CD8-positive, alpha-beta memory T cell (primary cell): ENCODE results near the gene PEF1. TPM values are rescaled to one million over a fixed set of nuclear protein-coding genes. Genes with fewer than 3 reads are reported as not detected.

Source experiments
- CTCF ChIA-PET: fragments of 350-600 bp; sonication (Branson Sonifier 250); formaldehyde crosslinking; loops from one replicate; lab custom pipeline; 2021; ENCODE audit warnings: antibody characterized with exemption; lab: Charles Lee
- POLR2A ChIA-PET: fragments of 350-600 bp; sonication (Branson Sonifier 250); formaldehyde crosslinking; loops from one replicate; lab custom pipeline; 2021; ENCODE audit warnings: antibody characterized with exemption; lab: Charles Lee
- DNase-seq, 5 donors: peaks; one replicate each; pipeline versions ENCODE4 v3.0.0 to v3.0.0-alpha.2; 2020 to 2022; ENCODE audit warnings: mixed read lengths in 1 of 5
- H3K27ac ChIP-seq: one replicate; pipeline ENCODE4 v1.7.0; 2013; ENCODE audit warnings: low read depth, mild to moderate bottlenecking, low read length, moderate library complexity
- H3K27me3 ChIP-seq: 2 replicates; pipeline ENCODE4 v1.7.0; 2013; ENCODE audit warnings: low read length, mild to moderate bottlenecking; ENCODE audit not compliant: insufficient read depth, poor library complexity, severe bottlenecking
- H3K36me3 ChIP-seq: 2 replicates; pipeline ENCODE4 v1.7.0; 2013; ENCODE audit warnings: mild to moderate bottlenecking, low read length, moderate library complexity; ENCODE audit not compliant: insufficient read depth
- H3K4me1 ChIP-seq: 2 replicates; pipeline ENCODE4 v1.7.0; 2013; ENCODE audit warnings: mild to moderate bottlenecking, low read length, moderate library complexity; ENCODE audit not compliant: insufficient read depth
- H3K4me3 ChIP-seq: 2 replicates; pipeline ENCODE4 v1.7.0; 2013; ENCODE audit warnings: mild to moderate bottlenecking, low read length
- H3K9me3 ChIP-seq: 2 replicates; pipeline ENCODE4 v1.7.0; 2013; ENCODE audit warnings: mild to moderate bottlenecking, low read length
- H3K27ac Mint-ChIP-seq, 8 donors: one replicate each; pipeline ENCODE4 v1.8.0; 2020 to 2021; ENCODE audit warnings: mixed read lengths in 8 of 8, mild to moderate bottlenecking in 6 of 8, inconsistent platforms in 3 of 8, moderate library complexity in 3 of 8
- H3K27me3 Mint-ChIP-seq, 2 donors: one replicate each; pipeline ENCODE4 v1.8.0; 2020 to 2021; ENCODE audit warnings: mixed read lengths in 2 of 2, mild to moderate bottlenecking in 1 of 2, moderate library complexity in 1 of 2
- H3K36me3 Mint-ChIP-seq, 3 donors: one replicate each; pipeline ENCODE4 v1.8.0; 2020 to 2021; ENCODE audit warnings: mixed read lengths in 3 of 3, inconsistent platforms in 1 of 3, mild to moderate bottlenecking in 1 of 3
- H3K4me1 Mint-ChIP-seq, 3 donors: one replicate each; pipeline ENCODE4 v1.8.0; 2020 to 2021; ENCODE audit warnings: mixed read lengths in 3 of 3, inconsistent platforms in 1 of 3, mild to moderate bottlenecking in 1 of 3
- H3K4me3 Mint-ChIP-seq, 7 donors: one replicate each; pipeline ENCODE4 v1.8.0; 2020 to 2021; ENCODE audit warnings: mixed read lengths in 7 of 7, mild to moderate bottlenecking in 6 of 7, moderate library complexity in 4 of 7, inconsistent platforms in 2 of 7
- H3K9me3 Mint-ChIP-seq, 5 donors: one replicate each; pipeline ENCODE4 v1.8.0; 2020 to 2022; ENCODE audit warnings: mixed read lengths in 5 of 5, mild to moderate bottlenecking in 3 of 5, moderate library complexity in 2 of 5, inconsistent platforms in 1 of 5
- polyA plus RNA-seq: library from polyadenylated mRNA; unstranded; fragments of 300-500 nt; fragmentation: Illumina TruSeq; gene quantifications from one replicate; pipeline ENCODE4 v1.2.3, GENCODE V29; 2021
- total RNA-seq, 2 experiments: library from RNA; stranded (reverse); gene quantifications; one replicate each; pipeline ENCODE4 v1.2.3, GENCODE V29; 2021

PEF1 gene
- total and polyA plus RNA-seq, 3 experiments from 2014 or later = 67.9 to 98.9 (median 69.9) TPM

GRCh38 chr1:31687601-31688000, 42.9 kb upstream of the PEF1 start:
- Histone ChIP-seq H3K27me3 (peaks cover 5% of the 10 kb centered on the region), H3K9me3 (no peaks in the 10 kb centered on the region), H3K4me3 (no peak overlapping the region), H3K36me3 (no peaks in the 10 kb centered on the region), H3K27ac (no peak overlapping the region), H3K4me1 (no peaks in the 10 kb centered on the region)
- Mint-ChIP-seq H3K4me3 (no peak overlapping the region), H3K9me3 (no peaks in the 10 kb centered on the region), H3K4me1 (no peaks in the 10 kb centered on the region), H3K27ac (no peak overlapping the region), H3K27me3 (peaks cover 7 to 41% of the 10 kb centered on the region in 2 donors), H3K36me3 (no peaks in the 10 kb centered on the region)
- ChIA-PET CTCF (no interaction called here), POLR2A (no interaction called here)
- DNase-seq = no peak

- Histone ChIP-seq H3K27ac (no peak overlapping the region), H3K4me1 (no peaks in the 10 kb centered on the region), H3K27me3 (peaks cover 5% of the 10 kb centered on the region), H3K36me3 (no peaks in the 10 kb centered on the region), H3K9me3 (no peaks in the 10 kb centered on the region), H3K4me3 (no peak overlapping the region)
- Mint-ChIP-seq H3K4me1 (no peaks in the 10 kb centered on the region), H3K27ac (no peak overlapping the region), H3K4me3 (no peak overlapping the region), H3K36me3 (no peaks in the 10 kb centered on the region), H3K27me3 (peaks cover 9 to 46% of the 10 kb centered on the region in 2 donors), H3K9me3 (no peaks in the 10 kb centered on the region)
- CTCF ChIA-PET = no interaction called here
- no peak for DNase-seq
- POLR2A ChIA-PET = no interaction called here
Observed at GRCh38 chr1:31685795-31686194, 41.1 kb upstream of the PEF1 start.

GRCh38 chr1:31683997-31684396, 39.3 kb upstream of the PEF1 start:
- Histone ChIP-seq H3K27me3 (peaks cover 5% of the 10 kb centered on the region), H3K4me1 (no peaks in the 10 kb centered on the region)
- CTCF ChIA-PET = no interaction called here

GRCh38 chr1:31681415-31681814, 36.7 kb upstream of the PEF1 start:
- Mint-ChIP-seq H3K9me3 (no peaks in the 10 kb centered on the region), H3K4me1 (no peaks in the 10 kb centered on the region), H3K27ac (no peak overlapping the region), H3K27me3 (peaks cover 13 to 31% of the 10 kb centered on the region in 2 donors), H3K4me3 (no peak overlapping the region), H3K36me3 (no peaks in the 10 kb centered on the region)
- H3K4me3 ChIP-seq = no peak overlapping the region
- H3K9me3 ChIP-seq = no peaks in the 10 kb centered on the region
- ChIA-PET CTCF (no interaction called here), POLR2A (no interaction called here)
- H3K36me3 ChIP-seq = no peaks in the 10 kb centered on the region
- no peak for DNase-seq
- H3K27me3 ChIP-seq = peaks cover 5% of the 10 kb centered on the region
- no peak overlapping the region for H3K27ac ChIP-seq
- no peaks in the 10 kb centered on the region for H3K4me1 ChIP-seq

More at GRCh38 chr1:31683997-31684396, 39.3 kb upstream of the PEF1 start:
- Histone ChIP-seq H3K9me3 (no peaks in the 10 kb centered on the region), H3K36me3 (no peaks in the 10 kb centered on the region), H3K27ac (no peak overlapping the region), H3K4me3 (no peak overlapping the region)
- Mint-ChIP-seq H3K4me1 (no peaks in the 10 kb centered on the region), H3K27me3 (peaks cover 9 to 40% of the 10 kb centered on the region in 2 donors), H3K27ac (no peak overlapping the region), H3K9me3 (no peaks in the 10 kb centered on the region), H3K36me3 (no peaks in the 10 kb centered on the region), H3K4me3 (no peak overlapping the region)
- peak in 1 of 5 donors; percentile 4 for DNase-seq
- POLR2A ChIA-PET = no interaction called here

- POLR2A ChIA-PET = no interaction called here
- H3K27me3 ChIP-seq = peaks cover under 1% of the 10 kb centered on the region
- Mint-ChIP-seq H3K4me1 (no peaks in the 10 kb centered on the region), H3K27me3 (peaks cover 10 to 18% of the 10 kb centered on the region in 2 donors), H3K4me3 (no peak overlapping the region), H3K27ac (no peak overlapping the region), H3K9me3 (no peaks in the 10 kb centered on the region), H3K36me3 (no peaks in the 10 kb centered on the region)
- no peak for DNase-seq
- no peak overlapping the region for H3K27ac ChIP-seq
- H3K36me3 ChIP-seq = no peaks in the 10 kb centered on the region
- CTCF ChIA-PET = interaction anchor here (2.0 kb wide), 2 partner anchors 15 to 109 kb away, joined by 4 to 8 read pairs; no protein-coding TSS in a partner anchor
- H3K4me1 ChIP-seq = no peaks in the 10 kb centered on the region
- H3K4me3 ChIP-seq = no peak overlapping the region
- no peaks in the 10 kb centered on the region for H3K9me3 ChIP-seq
Observed at GRCh38 chr1:31679676-31680230, 35.1 kb upstream of the PEF1 start.

- ChIA-PET POLR2A (no interaction called here), CTCF (interaction anchor here (2.0 kb wide), 2 partner anchors 15 to 110 kb away, joined by 4 to 8 read pairs; no protein-coding TSS in a partner anchor)
- no peaks in the 10 kb centered on the region for H3K36me3 Mint-ChIP-seq
Observed at GRCh38 chr1:31679091-31679490, 34.4 kb upstream of the PEF1 start.

GRCh38 chr1:31678681-31679080, 34.0 kb upstream of the PEF1 start:
- Mint-ChIP-seq H3K4me1 (no peaks in the 10 kb centered on the region), H3K36me3 (no peaks in the 10 kb centered on the region), H3K4me3 (no peak overlapping the region), H3K27ac (no peak overlapping the region), H3K27me3 (peaks cover 8 to 16% of the 10 kb centered on the region in 2 donors), H3K9me3 (no peaks in the 10 kb centered on the region)
- no peak for DNase-seq
- no peak overlapping the region for H3K4me3 ChIP-seq
- CTCF ChIA-PET = interaction anchor here (2.0 kb wide), 1 partner anchor 14 kb away, joined by 4 read pairs; no protein-coding TSS in a partner anchor
- POLR2A ChIA-PET = no interaction called here
- no peak overlapping the region for H3K27ac ChIP-seq
- no peaks in the 10 kb centered on the region for H3K36me3 ChIP-seq
- no peaks in the 10 kb centered on the region for H3K4me1 ChIP-seq
- no peaks in the 10 kb centered on the region for H3K9me3 ChIP-seq
- no peaks in the 10 kb centered on the region for H3K27me3 ChIP-seq

More at GRCh38 chr1:31679091-31679490, 34.4 kb upstream of the PEF1 start:
- Mint-ChIP-seq H3K9me3 (no peaks in the 10 kb centered on the region), H3K27ac (no peak overlapping the region), H3K4me3 (no peak overlapping the region), H3K27me3 (peaks cover 8 to 16% of the 10 kb centered on the region in 2 donors), H3K4me1 (no peaks in the 10 kb centered on the region)
- no peaks in the 10 kb centered on the region for H3K27me3 ChIP-seq
- DNase-seq = no peak
- no peak overlapping the region for H3K27ac ChIP-seq
- no peaks in the 10 kb centered on the region for H3K36me3 ChIP-seq
- H3K4me3 ChIP-seq = no peak overlapping the region
- H3K4me1 ChIP-seq = no peaks in the 10 kb centered on the region
- no peaks in the 10 kb centered on the region for H3K9me3 ChIP-seq

- Mint-ChIP-seq H3K4me3 (no peak overlapping the region), H3K9me3 (no peaks in the 10 kb centered on the region), H3K4me1 (no peaks in the 10 kb centered on the region), H3K36me3 (no peaks in the 10 kb centered on the region), H3K27me3 (peaks cover 8 to 16% of the 10 kb centered on the region in 2 donors), H3K27ac (no peak overlapping the region)
- no peak for DNase-seq
- ChIA-PET CTCF (no interaction called here), POLR2A (no interaction called here)
- Histone ChIP-seq H3K36me3 (no peaks in the 10 kb centered on the region), H3K4me3 (no peak overlapping the region), H3K27ac (no peak overlapping the region), H3K4me1 (no peaks in the 10 kb centered on the region), H3K27me3 (no peaks in the 10 kb centered on the region), H3K9me3 (no peaks in the 10 kb centered on the region)
Observed at GRCh38 chr1:31677949-31678348, 33.3 kb upstream of the PEF1 start.
